Jurkat, Clone E6-1 (cell line): Measurements from ENCODE around the gene TBC1D21.

Experiments
- DNase-seq: peaks from one replicate; pipeline ENCODE4 v3.0.0-alpha.2; 2011; ENCODE audit warnings: low read depth, low spot score
- H3K4me3 ChIP-seq: 2 replicates; pipeline ENCODE4 v1.5.1; 2011; ENCODE audit warnings: mild to moderate bottlenecking, low read length, control low read depth, moderate library complexity

The TBC1D21 gene

GRCh38 chr15:73902121-73903020, 29.0 kb downstream of the TBC1D21 start:
- H3K4me3 ChIP-seq: no peak overlapping the region
- no peak for DNase-seq

- no peak for DNase-seq
- H3K4me3 ChIP-seq: no peak overlapping the region
Measured at GRCh38 chr15:73904026-73904815, 30.9 kb downstream of the TBC1D21 start.

GRCh38 chr15:73905225-73905827, 32.0 kb downstream of the TBC1D21 start:
- no peak for DNase-seq
- H3K4me3 ChIP-seq: no peak overlapping the region

GRCh38 chr15:73906346-73907034, 33.1 kb downstream of the TBC1D21 start:
- no peak for DNase-seq
- H3K4me3 ChIP-seq: no peak overlapping the region

- no peak overlapping the region for H3K4me3 ChIP-seq
- no peak for DNase-seq
Measured at GRCh38 chr15:73907035-73907408, 33.7 kb downstream of the TBC1D21 start.

- DNase-seq: peak; percentile 54
- H3K4me3 ChIP-seq: no peak overlapping the region
Measured at GRCh38 chr15:73908030-73908821, 34.9 kb downstream of the TBC1D21 start.

- no peak overlapping the region for H3K4me3 ChIP-seq
- DNase-seq: no peak
Measured at GRCh38 chr15:73908822-73909122, 35.4 kb downstream of the TBC1D21 start.

- no peak for DNase-seq
- no peak overlapping the region for H3K4me3 ChIP-seq
Measured at GRCh38 chr15:73909651-73910050, 36.3 kb downstream of the TBC1D21 start.

- no peak for DNase-seq
- no peak overlapping the region for H3K4me3 ChIP-seq
Measured at GRCh38 chr15:73910522-73911303, 37.3 kb downstream of the TBC1D21 start.

- H3K4me3 ChIP-seq: no peak overlapping the region
- no peak for DNase-seq
Measured at GRCh38 chr15:73912030-73912596, 38.7 kb downstream of the TBC1D21 start.

- H3K4me3 ChIP-seq: no peak overlapping the region
- DNase-seq: peak; percentile 52
Measured at GRCh38 chr15:73914145-73914544, 40.8 kb downstream of the TBC1D21 start.

GRCh38 chr15:73915082-73915481, 41.7 kb downstream of the TBC1D21 start:
- H3K4me3 ChIP-seq: no peak overlapping the region
- DNase-seq: no peak

GRCh38 chr15:73918784-73919183, 45.4 kb downstream of the TBC1D21 start:
- no peak for DNase-seq
- H3K4me3 ChIP-seq: no peak overlapping the region

- no peak overlapping the region for H3K4me3 ChIP-seq
- no peak for DNase-seq
Measured at GRCh38 chr15:73919706-73920105, 46.3 kb downstream of the TBC1D21 start.

GRCh38 chr15:73921254-73921925, 48.0 kb downstream of the TBC1D21 start:
- DNase-seq: no peak
- H3K4me3 ChIP-seq: no peak overlapping the region

- H3K4me3 ChIP-seq: no peak overlapping the region
- DNase-seq: no peak
Measured at GRCh38 chr15:73922186-73923151, 49.1 kb downstream of the TBC1D21 start.
